Retinal pigment epithelial cell (primary cell): ENCODE results near the gene CCDC174.

ENCODE experiments used
- DNase-seq: peaks from one replicate; pipeline ENCODE4 v3.0.0-alpha.2; 2010; ENCODE audit warnings: low read depth
- H3K4me3 ChIP-seq: 2 replicates; pipeline ENCODE4 v1.5.1; 2011; ENCODE audit warnings: mild to moderate bottlenecking, low read length, control low read depth, moderate library complexity
- CTCF ChIP-seq: conservative IDR thresholded peaks from 2 replicates; pipeline ENCODE4 v1.5.1; 2011; ENCODE audit warnings: low read depth, low read length, control low read depth, inconsistent platforms

CCDC174 gene

GRCh38 chr3:14625443-14625842 lies 26.1 kb upstream of the CCDC174 start:
- TF ChIP-seq CTCF, result no peak
- no peak overlapping the region for H3K4me3 ChIP-seq

GRCh38 chr3:14627815-14628214 lies 23.7 kb upstream of the CCDC174 start:
- DNase-seq, result no peak
- no peak overlapping the region for H3K4me3 ChIP-seq
- no peak for TF ChIP-seq CTCF

More at GRCh38 chr3:14625443-14625842, 26.1 kb upstream of the CCDC174 start:
- DNase-seq, result no peak

- DNase-seq, result no peak
- H3K4me3 ChIP-seq, result no peak overlapping the region
- TF ChIP-seq CTCF, result no peak
Measured at GRCh38 chr3:14628406-14628805, 23.2 kb upstream of the CCDC174 start.

- no peak for DNase-seq
- TF ChIP-seq CTCF, result no peak
- H3K4me3 ChIP-seq, result no peak overlapping the region
Measured at GRCh38 chr3:14630404-14631100, 21.0 kb upstream of the CCDC174 start.

GRCh38 chr3:14631101-14631497 lies 20.5 kb upstream of the CCDC174 start:
- H3K4me3 ChIP-seq, result no peak overlapping the region
- TF ChIP-seq CTCF, result no peak

GRCh38 chr3:14631687-14632441 lies 19.7 kb upstream of the CCDC174 start:
- TF ChIP-seq CTCF, result no peak
- no peak for DNase-seq
- H3K4me3 ChIP-seq, result no peak overlapping the region

More at GRCh38 chr3:14631101-14631497, 20.5 kb upstream of the CCDC174 start:
- DNase-seq, result no peak
